HG03103 (cell line): ENCODE results near the gene COL26A1.

Experiments used
- ATAC-seq: cut with Tn5 transposase; IDR thresholded peaks from one replicate; pipeline ENCODE4 v1.9.1; 2021; ENCODE audit warnings: low read depth; ENCODE audit not compliant: unreplicated experiment

Gene COL26A1

DNA sequence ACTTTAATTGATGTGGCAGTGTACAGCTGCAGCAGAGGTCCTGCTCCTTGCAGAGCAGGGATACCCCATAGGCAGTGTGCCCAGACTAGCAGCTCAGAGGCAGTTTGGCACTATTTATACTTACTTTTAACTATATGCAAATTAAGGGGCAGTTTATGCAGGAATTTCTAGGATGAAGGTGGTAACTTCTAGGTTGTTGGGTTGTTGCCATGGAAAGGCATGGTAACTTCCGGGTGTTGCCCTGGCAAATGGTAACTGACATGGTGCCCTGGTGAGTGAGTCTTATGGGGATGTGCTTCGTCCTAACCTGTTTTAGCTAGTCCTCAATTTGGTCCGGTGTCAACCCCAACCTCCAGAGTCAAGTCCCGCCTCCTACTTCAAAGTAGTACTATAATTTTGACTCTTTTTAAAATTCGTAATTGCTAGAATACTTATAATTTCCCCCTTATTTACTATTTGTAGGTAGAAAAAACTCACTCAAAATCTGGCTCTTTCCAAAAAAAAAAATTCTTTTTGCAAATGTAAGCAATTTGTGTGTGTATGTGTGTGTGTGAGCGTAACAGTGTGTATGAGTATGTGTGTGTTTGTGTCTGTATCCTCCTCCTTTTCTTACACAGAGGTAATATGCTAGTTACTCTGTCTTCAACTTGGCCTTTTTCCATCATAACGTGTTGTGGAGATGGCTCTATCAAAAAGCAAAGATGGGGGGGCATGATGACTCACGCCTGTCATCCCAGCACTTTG is 5.9 kb downstream of the COL26A1 start:
- no peak for ATAC-seq

DNA sequence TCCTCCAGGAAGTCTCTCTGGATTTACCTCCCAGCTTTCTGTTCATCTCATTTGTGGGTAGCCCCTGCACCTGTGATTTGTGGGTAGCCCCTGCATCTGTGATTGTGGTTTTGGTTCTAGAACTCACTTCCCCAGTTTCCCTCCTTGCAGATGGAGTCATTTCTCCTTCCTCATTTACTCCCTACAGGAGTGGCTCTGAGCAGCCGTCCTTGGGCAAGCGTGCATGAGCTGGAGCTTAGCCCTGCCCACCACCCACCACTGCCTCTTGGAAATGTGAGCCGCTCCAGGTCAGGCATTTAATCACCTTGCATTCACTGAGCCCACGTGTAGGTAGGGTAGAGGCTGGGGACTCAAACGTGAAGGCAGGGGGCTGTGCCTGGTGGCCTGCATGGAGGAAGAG is 8.2 kb downstream of the COL26A1 start:
- no peak for ATAC-seq

DNA sequence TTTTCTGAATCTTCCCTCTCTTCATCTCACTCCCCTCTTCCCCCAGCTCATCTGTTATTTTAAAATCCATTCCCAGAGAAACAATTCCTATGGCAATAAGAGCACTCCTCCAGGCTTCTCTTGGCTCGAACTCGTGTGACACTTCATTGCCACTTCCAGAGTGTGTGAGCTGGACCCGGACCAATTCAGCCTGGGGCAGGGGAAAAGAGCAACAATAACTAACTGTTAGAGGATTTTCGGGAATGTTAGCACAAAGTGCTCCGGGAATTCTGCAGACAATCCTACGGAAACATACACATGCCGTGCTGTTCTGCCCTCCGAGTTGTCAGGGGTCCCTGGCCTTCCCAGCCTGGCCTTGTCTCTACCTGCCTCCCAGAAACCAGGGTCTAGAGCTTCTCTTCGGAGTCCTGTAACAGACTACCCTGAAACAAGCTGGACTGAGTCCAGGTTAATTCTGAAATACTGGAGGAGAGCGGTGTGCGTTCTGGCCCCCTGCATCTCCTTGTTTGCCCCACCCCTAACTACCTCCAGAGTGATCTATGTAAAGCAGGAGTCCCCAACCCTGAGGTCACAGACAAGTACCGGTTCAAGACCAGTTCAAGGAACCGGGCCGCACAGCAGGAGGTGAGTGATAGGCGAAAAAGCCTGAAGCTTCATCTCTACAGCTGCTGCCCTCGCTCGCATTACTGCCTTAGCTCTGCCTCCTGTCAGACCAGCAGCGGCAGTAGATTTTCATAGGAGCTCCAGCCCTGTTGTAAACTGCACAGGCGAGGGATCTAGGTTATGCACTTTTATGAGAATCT is 11.3 kb downstream of the COL26A1 start:
- no peak for ATAC-seq

DNA sequence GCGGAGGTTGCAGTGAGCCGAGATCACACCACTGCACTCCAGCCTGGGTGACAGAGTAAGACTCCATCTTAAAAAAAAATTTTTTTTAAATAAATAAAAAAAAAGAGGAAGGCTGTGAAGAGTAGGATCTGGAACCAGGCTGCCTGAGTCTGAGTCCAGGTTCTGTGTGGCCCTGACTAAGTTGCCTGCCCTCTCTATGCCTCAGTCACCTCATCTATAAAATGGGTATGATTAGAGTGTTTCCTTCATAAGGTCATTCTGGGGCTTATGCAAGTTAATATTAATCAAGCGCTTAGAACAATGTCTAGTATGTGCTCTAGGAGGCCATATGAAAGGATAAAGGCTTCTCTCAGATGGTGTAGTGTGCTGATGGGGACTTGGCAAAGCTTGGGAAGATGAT is 12.3 kb downstream of the COL26A1 start:
- no peak for ATAC-seq

DNA sequence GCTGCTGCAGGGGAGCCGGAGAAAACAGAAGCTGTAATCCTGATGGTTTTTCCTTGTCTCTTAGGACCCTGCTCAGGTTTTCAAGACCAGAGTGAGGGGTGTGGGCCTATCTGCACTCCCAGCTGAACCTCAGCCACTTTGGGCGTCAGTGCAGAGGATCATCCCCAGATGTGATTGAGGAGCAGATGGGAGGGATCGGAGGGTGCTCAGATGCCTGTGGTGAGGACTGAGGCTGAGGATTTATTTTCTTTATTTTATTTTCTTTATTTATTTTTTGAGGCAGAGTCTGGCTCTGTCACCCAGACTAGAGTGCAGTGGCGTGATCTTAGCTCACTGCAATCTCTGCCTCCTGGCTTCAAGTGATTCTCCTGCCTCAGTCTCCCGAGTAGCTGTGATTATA is 13.9 kb downstream of the COL26A1 start:
- no peak for ATAC-seq

DNA sequence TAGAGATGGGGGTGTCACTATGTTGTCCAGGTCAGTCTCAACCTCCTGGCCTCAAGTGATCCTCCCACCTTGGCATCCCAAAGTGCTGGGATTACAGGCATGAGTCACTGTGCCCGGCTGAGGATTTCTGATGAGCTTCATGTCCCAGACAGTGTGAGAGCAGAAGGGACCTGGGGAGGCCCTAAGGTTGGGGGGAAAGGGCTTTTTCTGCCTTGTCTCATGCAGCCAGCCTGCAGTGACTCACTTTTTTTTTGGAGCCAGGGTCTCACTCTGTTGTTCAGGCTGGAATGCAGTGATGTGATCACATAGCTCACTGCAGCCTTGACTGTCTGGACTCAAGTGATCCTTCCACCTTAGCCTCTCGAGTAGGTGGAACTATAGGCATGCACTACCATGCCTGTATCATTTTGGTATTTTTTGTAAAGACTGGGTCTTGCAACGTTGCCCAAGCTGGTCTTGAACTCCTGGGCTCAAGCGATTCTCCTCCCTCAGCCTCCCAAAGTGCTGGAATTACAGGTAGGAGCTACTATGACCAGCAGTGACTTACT is 14.6 kb downstream of the COL26A1 start:
- no peak for ATAC-seq

DNA sequence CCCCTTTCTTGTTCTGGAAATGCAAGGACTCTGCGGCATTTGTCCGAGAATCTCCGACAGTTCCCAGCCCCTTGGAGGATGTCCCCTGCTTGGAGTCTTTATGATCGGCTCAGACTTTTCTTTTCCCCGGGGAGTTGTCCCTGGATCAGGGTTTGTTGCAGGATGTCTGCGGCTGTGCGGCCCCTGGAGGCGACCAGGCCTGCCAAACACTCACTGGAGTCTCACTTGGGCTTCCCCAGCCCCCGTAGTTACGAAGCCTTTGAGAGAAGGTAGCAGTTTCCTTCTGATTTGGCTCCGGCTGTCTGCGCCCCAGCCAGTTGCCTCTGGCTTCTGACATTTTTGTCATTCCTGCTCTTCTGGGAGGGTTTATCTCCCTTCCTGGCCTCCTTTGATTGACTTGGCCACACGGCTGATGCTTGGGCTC is 16.1 kb downstream of the COL26A1 start:
- ATAC-seq, result no peak

DNA sequence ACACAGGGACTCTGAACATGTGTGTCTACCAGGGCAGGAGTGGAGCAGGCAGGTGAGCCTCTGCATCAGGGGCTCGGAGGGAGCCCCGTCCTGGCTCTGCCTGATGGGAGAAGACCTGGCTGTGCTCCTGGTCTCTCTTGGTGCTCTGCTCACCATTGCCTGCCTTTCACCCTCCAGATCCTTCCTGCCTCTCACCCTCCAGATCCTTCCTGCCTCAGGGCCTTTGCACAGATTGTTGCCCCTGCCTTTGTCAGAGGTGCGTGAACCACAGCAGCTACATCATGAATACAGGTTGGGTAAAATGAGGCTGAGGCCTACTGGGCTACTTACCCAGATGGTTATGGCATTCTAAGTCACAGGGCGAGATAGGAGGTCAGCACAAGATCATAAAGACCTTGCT is 16.6 kb downstream of the COL26A1 start:
- no peak for ATAC-seq

DNA sequence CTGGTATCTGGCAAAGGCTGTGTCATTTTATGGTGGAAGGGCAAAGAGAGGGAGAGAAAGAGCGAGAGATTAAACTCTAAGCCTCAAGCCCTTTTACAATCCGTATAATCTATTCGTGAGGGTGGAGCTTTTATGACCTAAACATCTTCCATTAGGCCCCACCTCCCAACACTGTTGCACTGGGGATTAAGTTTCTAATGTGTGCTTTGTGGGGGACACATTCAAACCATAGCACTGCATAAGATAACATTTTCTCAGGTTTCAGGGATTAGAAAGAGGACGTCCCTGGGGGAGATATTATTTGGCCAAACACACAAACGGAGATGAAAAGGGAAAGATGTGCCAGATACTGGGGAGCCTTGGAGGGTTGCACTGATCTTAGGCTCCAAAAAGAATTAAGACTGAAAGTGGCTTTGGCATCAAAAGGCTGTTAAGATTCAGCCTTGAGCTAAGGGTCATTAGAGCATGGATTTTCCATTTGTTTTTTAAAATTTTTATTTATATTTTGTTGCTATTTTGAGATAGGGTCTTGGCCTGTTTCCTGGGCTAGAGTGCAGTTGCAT is 19.0 kb downstream of the COL26A1 start:
- no peak for ATAC-seq

DNA sequence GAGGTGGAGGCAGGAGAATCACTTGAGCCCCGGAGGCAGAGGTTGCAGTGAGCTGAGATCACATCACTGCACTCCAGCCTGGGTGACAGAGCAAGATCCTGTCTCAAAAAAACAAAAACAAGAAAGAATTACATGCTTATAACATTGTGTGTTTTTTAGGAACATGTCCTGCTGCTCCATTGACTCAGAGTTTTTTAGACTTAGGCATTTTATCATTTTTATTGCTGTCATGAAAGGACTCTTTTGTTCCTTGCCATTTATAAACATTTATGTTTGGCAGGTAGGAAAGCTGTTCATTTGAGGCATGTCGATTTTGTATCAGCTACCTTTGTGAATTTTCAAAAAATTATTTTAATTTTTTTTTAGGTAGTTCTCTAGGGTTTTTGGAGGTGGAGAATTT is 20.3 kb downstream of the COL26A1 start:
- ATAC-seq, result no peak

DNA sequence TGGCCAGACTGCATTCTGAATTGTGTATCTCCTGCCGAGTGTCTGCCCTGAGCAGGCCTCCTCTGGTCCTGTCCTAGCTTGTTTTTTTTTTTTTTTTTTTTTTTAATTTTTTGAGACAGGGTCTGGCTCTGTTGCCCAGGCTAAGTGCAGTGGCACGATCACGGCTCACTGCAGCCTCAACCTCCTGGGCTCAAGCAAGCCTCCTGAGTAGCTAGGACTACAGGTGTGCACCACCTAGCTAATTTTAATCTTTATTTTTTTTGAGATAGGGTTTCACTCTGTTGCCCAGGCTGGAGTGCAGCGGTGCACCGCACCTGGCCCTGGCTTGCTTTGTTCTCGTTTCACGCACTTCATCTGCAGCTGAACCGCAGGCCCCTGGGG is 23.5 kb downstream of the COL26A1 start:
- no peak for ATAC-seq

DNA sequence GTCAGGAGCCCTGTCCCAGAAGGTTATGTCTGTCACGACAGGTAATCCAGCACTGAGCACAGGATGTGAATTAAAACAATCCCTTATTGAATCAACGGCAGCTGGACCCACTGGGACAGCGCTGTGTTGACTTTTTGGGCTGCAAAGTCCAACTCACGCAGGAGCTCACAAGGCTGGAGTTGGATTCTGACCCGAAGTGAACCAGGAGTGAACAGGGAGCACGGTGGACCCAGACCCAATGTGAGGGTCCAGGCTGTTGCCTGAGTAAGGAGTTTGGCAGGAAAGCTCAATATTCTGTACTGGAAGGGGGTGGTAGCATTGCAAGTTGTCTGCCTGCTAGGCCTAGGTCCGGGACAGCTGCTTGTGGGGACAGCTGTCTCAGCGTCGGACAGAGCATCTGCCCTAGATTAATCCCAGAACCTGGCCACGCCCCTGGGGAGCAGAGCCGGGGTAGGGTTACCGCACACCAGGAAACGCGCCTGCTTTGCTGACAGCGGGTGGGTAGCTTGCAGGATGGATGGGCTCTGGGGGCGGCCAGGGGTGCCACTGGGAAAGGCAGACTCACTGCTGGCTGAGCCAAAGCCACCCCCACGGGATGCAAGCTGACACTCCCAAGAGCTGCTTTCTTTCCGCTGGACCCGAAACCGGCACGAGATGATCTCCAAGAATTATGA is 24.0 kb downstream of the COL26A1 start:
- no peak for ATAC-seq

DNA sequence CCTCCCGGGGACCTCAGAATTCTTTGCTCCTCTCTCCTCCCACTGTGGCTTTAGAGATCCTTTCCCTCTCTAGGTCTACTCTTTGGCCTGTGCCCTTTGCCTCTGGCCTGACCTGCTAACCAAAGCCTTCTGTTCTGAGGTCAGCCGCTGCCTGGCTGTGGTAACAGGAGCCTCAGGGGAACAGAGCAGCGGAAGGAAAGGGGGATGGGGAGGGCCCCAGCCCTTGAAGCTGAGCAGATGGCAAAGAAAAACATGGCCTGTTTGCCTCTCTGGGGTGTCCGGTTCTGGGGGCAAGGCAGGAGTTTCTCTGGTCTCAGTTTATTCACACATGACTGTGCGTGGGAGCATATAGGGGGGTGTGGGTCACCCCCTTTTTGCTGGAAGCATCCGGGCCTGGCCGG is 28.2 kb downstream of the COL26A1 start:
- peak; percentile 89 for ATAC-seq

DNA sequence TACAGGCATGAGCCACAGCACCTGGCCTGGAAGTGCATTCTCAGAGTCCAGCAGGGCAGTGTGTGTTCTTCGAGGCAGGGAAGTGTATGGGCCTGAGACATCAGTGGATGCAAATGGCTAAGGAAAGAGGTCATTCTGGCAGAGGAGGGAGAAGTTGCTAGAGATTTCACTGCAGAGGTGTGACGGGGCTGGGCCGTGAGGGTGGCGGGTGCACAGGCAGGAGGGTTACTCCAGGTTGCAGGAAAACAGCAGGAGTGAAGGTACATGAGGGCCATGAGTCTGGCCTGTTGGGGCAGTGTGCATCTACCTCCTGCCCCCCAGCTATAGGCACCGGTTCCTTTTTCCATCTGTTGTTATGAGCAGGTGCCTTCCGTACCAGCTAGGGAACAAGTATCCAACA is 29.3 kb downstream of the COL26A1 start:
- no peak for ATAC-seq

DNA sequence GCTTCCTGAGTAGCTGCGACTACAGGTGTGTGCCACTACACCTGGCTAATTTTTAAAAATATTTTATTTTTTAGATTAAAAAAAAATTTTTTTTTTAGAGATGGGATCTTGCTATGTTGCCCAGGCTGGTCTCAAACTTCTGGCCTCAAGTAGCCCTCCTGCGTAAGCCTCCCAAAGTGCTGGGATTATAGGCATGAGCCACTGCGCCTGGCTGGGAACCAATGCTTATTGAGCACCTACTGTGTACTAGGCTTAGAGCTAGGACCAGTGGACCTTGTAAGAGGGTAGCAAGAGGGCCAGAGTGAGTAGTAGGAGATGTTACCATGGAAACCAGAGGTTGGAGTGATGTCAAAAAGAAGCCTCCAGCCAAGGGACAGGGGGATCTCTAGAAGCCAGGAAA is 31.2 kb downstream of the COL26A1 start:
- ATAC-seq, result no peak

DNA sequence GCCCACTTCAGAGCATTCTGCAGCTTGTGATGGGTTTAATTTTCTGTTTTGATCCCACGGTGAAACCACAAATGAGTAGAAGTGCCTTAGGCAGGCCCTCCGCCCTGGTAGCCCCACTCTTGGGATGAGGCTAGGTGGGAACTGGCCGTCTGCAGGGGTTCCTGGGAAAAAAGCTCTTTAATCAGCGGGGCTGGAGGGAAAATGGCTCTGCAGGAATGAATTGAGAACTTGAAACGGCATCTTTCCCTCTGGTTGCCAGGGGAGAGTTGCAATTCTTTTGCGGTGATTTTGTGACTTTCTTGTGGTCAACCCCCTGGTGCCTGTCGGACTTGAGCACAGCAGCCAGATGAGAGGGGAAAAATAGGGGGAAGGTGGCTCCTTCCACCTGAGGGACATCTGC is 32.7 kb downstream of the COL26A1 start:
- ATAC-seq, result no peak

DNA sequence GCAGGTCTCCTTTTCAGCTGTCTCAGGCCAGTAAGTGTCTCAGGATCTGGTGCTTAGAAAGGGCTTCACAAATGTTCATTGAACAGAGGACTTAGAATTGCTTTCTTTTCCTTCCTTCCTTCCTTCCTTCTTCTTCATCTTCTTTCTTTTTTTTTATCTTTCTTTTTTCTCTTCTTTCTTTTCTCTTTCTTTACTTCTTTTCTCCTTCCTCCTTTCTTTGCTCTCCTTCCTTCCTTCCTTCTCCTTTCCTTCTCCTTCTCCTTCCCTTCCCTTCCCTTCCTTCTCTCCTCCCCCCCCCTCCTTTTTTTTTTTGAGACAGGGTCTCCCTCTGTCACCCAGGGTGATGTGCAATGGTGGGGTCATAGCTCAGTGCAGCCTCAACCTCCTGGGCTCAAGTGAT is 34.6 kb downstream of the COL26A1 start:
- ATAC-seq, result no peak

DNA sequence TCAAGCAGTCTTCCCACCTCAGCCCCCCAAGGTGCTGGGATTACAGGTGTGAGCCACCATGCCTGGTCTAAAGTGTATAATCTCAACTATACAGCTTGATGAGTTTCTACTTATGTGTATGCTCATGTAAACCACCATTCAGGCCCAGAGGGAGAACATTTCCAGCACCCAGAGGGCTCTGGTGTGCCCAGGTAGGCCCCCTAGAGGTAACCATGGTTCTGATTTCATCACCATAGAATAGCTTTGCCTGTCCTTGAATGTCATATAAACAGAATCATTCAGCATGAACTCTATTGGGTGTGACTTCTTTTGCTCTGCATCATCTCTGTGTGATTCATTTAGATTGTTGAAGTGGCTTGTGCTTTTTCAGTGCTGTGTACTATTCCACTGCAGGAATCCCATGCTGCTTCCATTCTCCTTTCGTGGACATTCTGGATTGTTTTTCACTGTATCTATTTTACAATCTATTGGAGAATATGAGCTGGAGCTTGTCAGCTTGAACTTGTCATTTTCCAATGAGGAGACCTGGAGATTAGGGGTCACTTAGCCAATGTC is 35.2 kb downstream of the COL26A1 start:
- no peak for ATAC-seq

DNA sequence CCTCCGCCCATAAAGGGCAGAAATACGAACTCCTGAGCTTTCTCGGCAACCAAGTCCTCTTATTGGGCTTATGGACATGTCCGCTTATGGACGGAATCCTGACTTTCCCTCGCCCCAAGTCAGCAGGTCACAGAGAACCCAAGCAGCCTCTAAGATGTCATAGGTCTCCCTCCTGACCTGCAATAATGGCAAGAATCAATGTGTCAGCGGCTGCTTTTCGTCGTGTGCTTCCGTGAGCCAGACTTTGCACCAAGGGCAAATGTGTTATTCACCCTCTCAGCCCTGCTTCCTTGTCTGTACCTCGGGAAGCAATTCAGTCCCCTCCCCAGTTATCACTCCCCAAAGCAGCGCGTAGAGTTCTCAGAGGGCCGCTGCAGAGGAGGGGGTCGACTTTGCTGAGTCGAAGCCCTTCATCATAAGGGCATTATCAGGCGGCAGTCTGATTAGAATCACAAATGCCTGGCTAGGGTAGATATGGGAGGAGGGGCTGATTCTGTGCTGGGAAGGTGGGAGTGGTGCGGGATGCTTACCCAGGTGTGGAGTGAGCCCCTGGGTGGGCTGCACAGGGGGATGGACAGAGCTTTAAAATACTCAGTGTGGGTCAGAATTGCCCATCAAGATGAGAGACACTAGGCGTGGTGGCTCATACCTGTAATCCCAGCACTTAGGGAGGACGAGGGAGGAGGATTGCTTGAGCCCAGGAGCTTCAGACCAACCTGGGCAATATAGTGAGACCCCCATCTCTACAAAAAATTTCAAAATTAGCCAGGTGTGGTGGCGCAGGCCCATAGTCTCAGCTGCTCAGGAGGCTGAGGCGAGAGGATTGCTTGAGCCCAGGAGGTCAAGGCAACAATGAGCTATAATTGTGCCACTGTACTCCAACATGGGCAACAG is 36.0 kb downstream of the COL26A1 start:
- ATAC-seq, result no peak

DNA sequence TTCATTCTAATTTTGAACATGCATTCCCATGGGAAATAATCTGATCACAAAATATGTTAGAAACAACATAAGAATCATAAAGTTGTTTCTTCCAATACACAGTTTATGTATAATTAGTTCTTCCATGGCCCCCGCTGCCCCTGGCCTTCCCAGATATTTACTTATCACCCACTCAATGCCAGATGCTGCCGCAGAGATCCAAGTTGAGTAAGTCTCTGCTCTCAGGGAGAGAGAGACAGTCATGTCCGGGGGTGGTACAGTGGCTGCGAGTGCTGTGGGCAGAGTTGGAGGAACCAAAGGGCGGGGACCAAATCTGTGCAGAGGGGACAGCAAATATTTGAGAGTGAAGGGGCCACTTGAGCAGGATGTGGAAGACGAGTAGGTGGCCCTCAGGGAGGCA is 37.1 kb downstream of the COL26A1 start:
- ATAC-seq, result no peak
